Measurements from ENCODE around the gene CHKB.

Gene CHKB

DNA sequence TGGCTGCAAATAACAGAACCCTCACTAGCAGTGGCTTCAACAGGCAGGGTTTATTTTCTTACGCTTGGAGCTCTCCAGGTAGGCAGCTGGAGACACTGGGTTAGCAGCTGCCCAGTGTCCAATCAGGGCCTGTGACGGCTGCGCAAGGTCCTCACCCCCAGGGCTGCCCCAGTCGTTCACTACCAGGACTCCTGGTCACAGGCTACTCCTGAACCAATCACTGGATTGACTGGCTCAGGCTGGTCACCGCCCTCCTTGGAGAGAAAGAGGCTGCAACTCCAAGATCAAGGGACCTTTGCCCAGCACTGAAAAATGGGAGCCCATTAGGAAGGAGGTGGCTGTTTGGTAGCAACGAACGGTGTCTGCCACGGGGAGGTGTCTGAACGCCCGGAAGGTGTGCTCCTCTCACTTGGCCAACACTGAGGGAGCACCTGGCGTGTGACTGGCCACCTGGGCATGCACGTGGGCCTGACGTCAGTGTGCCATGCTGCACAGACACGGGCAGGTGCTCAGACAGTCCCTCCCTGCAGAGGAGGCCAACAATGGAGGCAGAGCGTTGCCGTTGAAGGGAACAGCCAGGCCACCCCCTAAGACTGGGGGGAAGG is 40.2 kb upstream of the CHKB start:
- no peaks in the 10 kb centered on the region for H3K9me3 ChIP-seq (ENCODE audit: low read length)
- peak overlapping the region; percentile 58 for H3K4me3 ChIP-seq (ENCODE audit: low read depth, low read length, poor library complexity, severe bottlenecking)
- H3K9ac ChIP-seq (ENCODE audit: low read length), result peak overlapping the region; percentile 66; the same call in 1 of the 2 replicates
- no peaks in the 10 kb centered on the region for H3K9me2 ChIP-seq (ENCODE audit: low read depth, low read length)
- no peaks in the 10 kb centered on the region for H3K36me3 ChIP-seq (ENCODE audit: insufficient read depth, low read length)
- peaks cover 9% of the 10 kb centered on the region; the same call in 1 of the 2 replicates for H3F3A ChIP-seq (ENCODE audit: insufficient read depth, low read length)
- no peaks in the 10 kb centered on the region for H4K20me1 ChIP-seq (ENCODE audit: insufficient read depth, low read length)
- no peaks in the 10 kb centered on the region for H3K79me2 ChIP-seq (ENCODE audit: insufficient read depth, low read length)
- TF ChIP-seq EZH2 (IDR thresholded peaks at IDR 0.05; ENCODE audit: borderline replicate concordance, low read length), result no peak
- TF ChIP-seq, protein P1, sequence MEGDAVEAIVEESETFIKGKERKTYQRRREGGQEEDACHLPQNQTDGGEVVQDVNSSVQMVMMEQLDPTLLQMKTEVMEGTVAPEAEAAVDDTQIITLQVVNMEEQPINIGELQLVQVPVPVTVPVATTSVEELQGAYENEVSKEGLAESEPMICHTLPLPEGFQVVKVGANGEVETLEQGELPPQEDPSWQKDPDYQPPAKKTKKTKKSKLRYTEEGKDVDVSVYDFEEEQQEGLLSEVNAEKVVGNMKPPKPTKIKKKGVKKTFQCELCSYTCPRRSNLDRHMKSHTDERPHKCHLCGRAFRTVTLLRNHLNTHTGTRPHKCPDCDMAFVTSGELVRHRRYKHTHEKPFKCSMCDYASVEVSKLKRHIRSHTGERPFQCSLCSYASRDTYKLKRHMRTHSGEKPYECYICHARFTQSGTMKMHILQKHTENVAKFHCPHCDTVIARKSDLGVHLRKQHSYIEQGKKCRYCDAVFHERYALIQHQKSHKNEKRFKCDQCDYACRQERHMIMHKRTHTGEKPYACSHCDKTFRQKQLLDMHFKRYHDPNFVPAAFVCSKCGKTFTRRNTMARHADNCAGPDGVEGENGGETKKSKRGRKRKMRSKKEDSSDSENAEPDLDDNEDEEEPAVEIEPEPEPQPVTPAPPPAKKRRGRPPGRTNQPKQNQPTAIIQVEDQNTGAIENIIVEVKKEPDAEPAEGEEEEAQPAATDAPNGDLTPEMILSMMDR (IDR thresholded peaks at IDR 0.05; ENCODE audit: low read length), result no peak
- peak overlapping the region; percentile 92 for H3K27ac ChIP-seq (ENCODE audit: low read depth, low read length, poor library complexity, severe bottlenecking)
- peaks cover 52% of the 10 kb centered on the region for H3K4me1 ChIP-seq (ENCODE audit: insufficient read depth, low read length, severe bottlenecking)
- H3K27me3 ChIP-seq (ENCODE audit: insufficient read depth, low read length), result no peaks in the 10 kb centered on the region
- peak overlapping the region; percentile 81 for H3K4me2 ChIP-seq (ENCODE audit: low read length)
- H2AFZ ChIP-seq (ENCODE audit: low read length), result no peak overlapping the region

DNA sequence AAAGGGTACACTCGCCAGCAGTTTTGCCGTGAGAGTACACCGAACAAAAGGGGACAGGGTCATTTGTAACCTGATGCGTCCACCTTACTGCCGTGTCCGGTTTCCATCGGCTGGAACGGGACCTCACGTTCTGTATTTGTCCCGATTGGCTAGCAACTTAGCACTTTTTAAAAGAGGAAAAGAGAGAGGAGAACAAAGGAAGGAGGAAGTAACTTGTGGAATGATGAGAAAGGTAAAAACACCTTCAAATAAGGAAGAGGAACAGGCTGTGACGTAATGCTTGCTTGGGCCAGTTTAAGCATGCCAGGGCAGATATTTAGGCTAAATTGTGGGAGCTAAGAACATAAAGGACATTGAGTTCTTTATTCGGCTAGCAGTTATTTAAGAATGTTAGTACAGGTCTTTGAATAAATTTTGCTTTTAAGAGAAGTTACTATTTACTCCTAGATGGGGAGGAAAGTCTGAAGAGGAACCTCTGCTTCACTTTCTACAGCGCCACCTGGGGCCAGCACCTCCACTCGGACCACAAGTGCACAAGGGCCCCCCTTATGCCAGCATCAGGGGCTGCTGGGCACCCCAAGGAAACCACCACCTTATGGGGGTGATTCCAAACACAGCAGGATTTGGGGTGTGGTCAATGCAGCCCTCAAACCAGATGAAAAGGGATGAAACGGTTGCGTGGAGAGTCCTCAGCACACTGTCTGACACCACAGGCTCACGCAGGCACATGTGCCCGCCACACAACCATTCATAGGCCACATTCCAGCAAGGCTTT is 39.5 kb upstream of the CHKB start:
- no peak for TF ChIP-seq EZH2 (IDR thresholded peaks at IDR 0.05; ENCODE audit: borderline replicate concordance, low read length)
- TF ChIP-seq, protein P1 (IDR thresholded peaks at IDR 0.05; ENCODE audit: low read length), result peak; percentile 83
- Histone ChIP-seq H3K27ac (ENCODE audit: low read depth, low read length, poor library complexity, severe bottlenecking) (peak overlapping the region; percentile 92), H3F3A (ENCODE audit: insufficient read depth, low read length) (peaks cover 9% of the 10 kb centered on the region; the same call in 1 of the 2 replicates), H3K79me2 (ENCODE audit: insufficient read depth, low read length) (no peaks in the 10 kb centered on the region), H3K9ac (ENCODE audit: low read length) (peak overlapping the region; percentile 66), H4K20me1 (ENCODE audit: insufficient read depth, low read length) (no peaks in the 10 kb centered on the region), H3K9me2 (ENCODE audit: low read depth, low read length) (no peaks in the 10 kb centered on the region), H3K36me3 (ENCODE audit: insufficient read depth, low read length) (no peaks in the 10 kb centered on the region), H3K4me3 (ENCODE audit: low read depth, low read length, poor library complexity, severe bottlenecking) (peak overlapping the region; percentile 58), H3K4me2 (ENCODE audit: low read length) (peak overlapping the region; percentile 81), H3K9me3 (ENCODE audit: low read length) (no peaks in the 10 kb centered on the region), H2AFZ (ENCODE audit: low read length) (no peak overlapping the region), H3K27me3 (ENCODE audit: insufficient read depth, low read length) (no peaks in the 10 kb centered on the region), H3K4me1 (ENCODE audit: insufficient read depth, low read length, severe bottlenecking) (peaks cover 47% of the 10 kb centered on the region)

DNA sequence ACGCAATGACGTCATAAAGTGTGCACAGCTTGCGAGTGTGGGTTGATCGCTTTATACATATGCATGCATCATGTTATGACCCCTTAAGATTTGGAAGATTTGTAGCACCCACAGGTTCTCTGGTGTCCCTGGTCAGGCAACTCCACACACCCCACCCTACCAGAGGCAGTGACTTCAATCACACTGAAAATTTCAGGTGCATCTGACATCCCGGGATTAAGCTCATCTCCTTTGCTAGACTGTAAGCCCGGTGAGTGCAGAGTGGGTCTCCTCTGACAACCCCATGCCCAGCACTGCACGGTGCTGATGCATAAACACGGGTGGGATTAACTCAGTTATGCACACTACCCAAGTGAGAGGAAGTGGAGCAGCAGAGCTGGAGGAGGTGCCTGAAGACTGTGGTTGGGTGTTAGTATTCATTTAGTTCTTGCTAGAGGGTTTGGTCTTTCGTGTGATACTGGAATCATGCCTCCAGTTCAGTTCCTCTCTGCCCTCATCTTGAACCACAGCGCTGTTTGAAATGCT is 38.8 kb upstream of the CHKB start:
- no peaks in the 10 kb centered on the region for H3K9me3 ChIP-seq (ENCODE audit: low read length)
- peaks cover 9% of the 10 kb centered on the region; the same call in 1 of the 2 replicates for H3F3A ChIP-seq (ENCODE audit: insufficient read depth, low read length)
- H3K4me3 ChIP-seq (ENCODE audit: low read depth, low read length, poor library complexity, severe bottlenecking), result peak overlapping the region; percentile 58
- H2AFZ ChIP-seq (ENCODE audit: low read length), result no peak overlapping the region
- no peaks in the 10 kb centered on the region for H4K20me1 ChIP-seq (ENCODE audit: insufficient read depth, low read length)
- peak overlapping the region; percentile 92 for H3K27ac ChIP-seq (ENCODE audit: low read depth, low read length, poor library complexity, severe bottlenecking)
- H3K36me3 ChIP-seq (ENCODE audit: insufficient read depth, low read length), result no peaks in the 10 kb centered on the region
- peak overlapping the region; percentile 66 for H3K9ac ChIP-seq (ENCODE audit: low read length)
- H3K4me2 ChIP-seq (ENCODE audit: low read length), result peak overlapping the region; percentile 81
- H3K9me2 ChIP-seq (ENCODE audit: low read depth, low read length), result no peaks in the 10 kb centered on the region
- peaks cover 40% of the 10 kb centered on the region for H3K4me1 ChIP-seq (ENCODE audit: insufficient read depth, low read length, severe bottlenecking)
- no peaks in the 10 kb centered on the region for H3K79me2 ChIP-seq (ENCODE audit: insufficient read depth, low read length)
- H3K27me3 ChIP-seq (ENCODE audit: insufficient read depth, low read length), result no peaks in the 10 kb centered on the region
- TF ChIP-seq EZH2 (IDR thresholded peaks at IDR 0.05; ENCODE audit: borderline replicate concordance, low read length), result no peak
- TF ChIP-seq, protein P1 (IDR thresholded peaks at IDR 0.05; ENCODE audit: low read length), result no peak
